Measurements from ENCODE around the gene OBSCN. TPM values are rescaled to one million over a fixed set of nuclear protein-coding genes. Genes with fewer than 3 reads are reported as not detected.

Gene OBSCN
- total RNA-seq, 1 experiment from 2014 or later: 10.5 TPM

DNA sequence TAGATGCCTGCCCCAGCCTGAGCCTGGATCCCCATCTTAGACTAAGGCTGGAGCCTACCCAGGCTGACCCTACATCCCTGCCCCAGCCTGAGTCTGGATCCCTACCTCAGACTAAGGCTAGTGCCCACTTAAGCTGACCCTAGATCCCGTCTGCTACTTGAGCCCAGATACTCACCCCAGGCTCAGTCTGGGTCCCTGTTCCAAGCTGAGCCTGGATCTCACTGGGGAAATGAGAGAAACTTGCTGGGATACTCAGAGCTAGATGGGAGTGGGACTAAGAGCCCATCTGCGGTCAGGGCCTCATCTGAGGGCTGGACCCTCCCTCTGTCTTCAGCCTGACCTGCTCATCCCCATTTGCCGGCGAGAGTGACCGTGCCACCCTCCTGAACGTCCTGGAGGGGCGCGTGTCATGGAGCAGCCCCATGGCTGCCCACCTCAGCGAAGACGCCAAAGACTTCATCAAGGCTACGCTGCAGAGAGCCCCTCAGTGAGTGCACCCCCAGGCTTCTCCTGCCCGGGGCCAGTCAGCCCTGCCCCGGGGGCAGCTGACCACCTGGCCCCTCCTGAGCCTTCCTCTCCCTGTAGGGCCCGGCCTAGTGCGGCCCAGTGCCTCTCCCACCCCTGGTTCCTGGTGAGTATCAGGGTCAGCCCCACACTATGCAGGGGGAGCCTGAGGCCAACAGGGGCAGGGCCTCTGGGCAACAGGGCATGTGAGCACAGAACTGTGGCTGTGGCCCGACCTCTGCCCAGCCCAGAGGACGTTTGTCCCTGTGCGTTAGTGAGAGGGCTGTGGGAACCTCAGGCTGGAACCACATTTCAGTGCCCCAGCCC is 162.0 kb downstream of the OBSCN start:
- no TSS peak for BruUV-seq (replicated peaks)
- in situ Hi-C loops (cut with HindIII; ENCODE audit: low pct_unique_long_range_greater_than_20kb, low sequenced_read_pairs) (no loop called here), intact Hi-C loops (cut with micrococcal nuclease; ENCODE audit: unreplicated experiment) (no loop called here)
- ATAC-seq (no peak), DNase-seq (ENCODE audit: low read depth, low spot score) (no peak)
- Histone ChIP-seq H3K4me3 (ENCODE audit: low read depth in 2 of 2, low read length in 2 of 2) (no peak overlapping the region), H3K36me3 (ENCODE audit: control insufficient read depth, insufficient read depth, low read length) (no peaks in the 10 kb centered on the region), H3K27ac (ENCODE audit: low read length) (no peak overlapping the region), H3K4me1 (ENCODE audit: control insufficient read depth, insufficient read depth, low read length) (peaks cover 14% of the 10 kb centered on the region), H3K9me3 (ENCODE audit: control insufficient read depth, insufficient read depth, low read depth, low read length) (no peaks in the 10 kb centered on the region), H3K27me3 (ENCODE audit: control insufficient read depth, insufficient read depth, low read length) (no peaks in the 10 kb centered on the region)
- ChIA-PET POLR2A (no interaction called here), CTCF (no interaction called here)
- no peak for TF ChIP-seq TCF7L2 (IDR thresholded peaks at IDR 0.05; ENCODE audit: low read depth, low read length)
- TF ChIP-seq, protein P1, sequence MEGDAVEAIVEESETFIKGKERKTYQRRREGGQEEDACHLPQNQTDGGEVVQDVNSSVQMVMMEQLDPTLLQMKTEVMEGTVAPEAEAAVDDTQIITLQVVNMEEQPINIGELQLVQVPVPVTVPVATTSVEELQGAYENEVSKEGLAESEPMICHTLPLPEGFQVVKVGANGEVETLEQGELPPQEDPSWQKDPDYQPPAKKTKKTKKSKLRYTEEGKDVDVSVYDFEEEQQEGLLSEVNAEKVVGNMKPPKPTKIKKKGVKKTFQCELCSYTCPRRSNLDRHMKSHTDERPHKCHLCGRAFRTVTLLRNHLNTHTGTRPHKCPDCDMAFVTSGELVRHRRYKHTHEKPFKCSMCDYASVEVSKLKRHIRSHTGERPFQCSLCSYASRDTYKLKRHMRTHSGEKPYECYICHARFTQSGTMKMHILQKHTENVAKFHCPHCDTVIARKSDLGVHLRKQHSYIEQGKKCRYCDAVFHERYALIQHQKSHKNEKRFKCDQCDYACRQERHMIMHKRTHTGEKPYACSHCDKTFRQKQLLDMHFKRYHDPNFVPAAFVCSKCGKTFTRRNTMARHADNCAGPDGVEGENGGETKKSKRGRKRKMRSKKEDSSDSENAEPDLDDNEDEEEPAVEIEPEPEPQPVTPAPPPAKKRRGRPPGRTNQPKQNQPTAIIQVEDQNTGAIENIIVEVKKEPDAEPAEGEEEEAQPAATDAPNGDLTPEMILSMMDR (IDR thresholded peaks at IDR 0.05): no peak
- no peak for TF ChIP-seq POLR2AphosphoS5 (IDR thresholded peaks at IDR 0.05; ENCODE audit: low read depth, low read length)
- TF ChIP-seq, protein P2, sequence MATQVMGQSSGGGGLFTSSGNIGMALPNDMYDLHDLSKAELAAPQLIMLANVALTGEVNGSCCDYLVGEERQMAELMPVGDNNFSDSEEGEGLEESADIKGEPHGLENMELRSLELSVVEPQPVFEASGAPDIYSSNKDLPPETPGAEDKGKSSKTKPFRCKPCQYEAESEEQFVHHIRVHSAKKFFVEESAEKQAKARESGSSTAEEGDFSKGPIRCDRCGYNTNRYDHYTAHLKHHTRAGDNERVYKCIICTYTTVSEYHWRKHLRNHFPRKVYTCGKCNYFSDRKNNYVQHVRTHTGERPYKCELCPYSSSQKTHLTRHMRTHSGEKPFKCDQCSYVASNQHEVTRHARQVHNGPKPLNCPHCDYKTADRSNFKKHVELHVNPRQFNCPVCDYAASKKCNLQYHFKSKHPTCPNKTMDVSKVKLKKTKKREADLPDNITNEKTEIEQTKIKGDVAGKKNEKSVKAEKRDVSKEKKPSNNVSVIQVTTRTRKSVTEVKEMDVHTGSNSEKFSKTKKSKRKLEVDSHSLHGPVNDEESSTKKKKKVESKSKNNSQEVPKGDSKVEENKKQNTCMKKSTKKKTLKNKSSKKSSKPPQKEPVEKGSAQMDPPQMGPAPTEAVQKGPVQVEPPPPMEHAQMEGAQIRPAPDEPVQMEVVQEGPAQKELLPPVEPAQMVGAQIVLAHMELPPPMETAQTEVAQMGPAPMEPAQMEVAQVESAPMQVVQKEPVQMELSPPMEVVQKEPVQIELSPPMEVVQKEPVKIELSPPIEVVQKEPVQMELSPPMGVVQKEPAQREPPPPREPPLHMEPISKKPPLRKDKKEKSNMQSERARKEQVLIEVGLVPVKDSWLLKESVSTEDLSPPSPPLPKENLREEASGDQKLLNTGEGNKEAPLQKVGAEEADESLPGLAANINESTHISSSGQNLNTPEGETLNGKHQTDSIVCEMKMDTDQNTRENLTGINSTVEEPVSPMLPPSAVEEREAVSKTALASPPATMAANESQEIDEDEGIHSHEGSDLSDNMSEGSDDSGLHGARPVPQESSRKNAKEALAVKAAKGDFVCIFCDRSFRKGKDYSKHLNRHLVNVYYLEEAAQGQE (IDR thresholded peaks at IDR 0.05; ENCODE audit: insufficient read depth in 1 of 2, low read depth in 2 of 2, low read length in 1 of 2): no peak
- no peak for TF ChIP-seq SIN3A (IDR thresholded peaks at IDR 0.05; ENCODE audit: borderline replicate concordance, insufficient read depth, low read depth, low read length)

DNA sequence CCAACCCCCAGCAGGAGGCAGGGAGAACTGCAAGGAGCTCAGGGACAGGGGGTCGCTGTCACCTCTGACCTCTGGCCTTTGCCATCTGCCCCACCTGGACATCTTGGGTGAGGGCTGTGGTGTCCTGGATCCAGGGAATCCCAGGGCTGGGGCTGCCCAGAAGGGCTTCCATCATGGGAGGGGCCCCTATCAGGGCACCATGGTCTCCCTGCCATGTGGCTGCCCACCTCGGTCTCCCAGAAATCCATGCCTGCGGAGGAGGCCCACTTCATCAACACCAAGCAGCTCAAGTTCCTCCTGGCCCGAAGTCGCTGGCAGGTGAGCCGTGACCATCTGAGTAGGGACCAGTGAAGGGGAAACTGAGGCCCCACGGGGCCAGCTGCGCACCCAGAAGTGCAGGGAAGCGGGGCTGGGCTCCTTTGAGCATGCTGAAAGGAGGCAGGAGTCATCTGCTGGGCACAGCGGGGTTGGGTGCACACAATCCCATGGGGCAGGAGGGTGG is 162.6 kb downstream of the OBSCN start:
- H3K27ac ChIP-seq (ENCODE audit: low read length): no peak overlapping the region
- H3K4me3 ChIP-seq (ENCODE audit: low read depth in 2 of 2, low read length in 2 of 2): no peak overlapping the region
- intact Hi-C loops (cut with micrococcal nuclease; ENCODE audit: unreplicated experiment) (no loop called here), in situ Hi-C loops (cut with HindIII; ENCODE audit: low pct_unique_long_range_greater_than_20kb, low sequenced_read_pairs) (no loop called here)
- TF ChIP-seq, protein P1 (IDR thresholded peaks at IDR 0.05): no peak
- H3K27me3 ChIP-seq (ENCODE audit: control insufficient read depth, insufficient read depth, low read length): no peaks in the 10 kb centered on the region
- H3K36me3 ChIP-seq (ENCODE audit: control insufficient read depth, insufficient read depth, low read length): no peaks in the 10 kb centered on the region
- POLR2A ChIA-PET: no interaction called here
- CTCF ChIA-PET: no interaction called here
- H3K4me1 ChIP-seq (ENCODE audit: control insufficient read depth, insufficient read depth, low read length): peaks cover 14% of the 10 kb centered on the region
- no peak for ATAC-seq
- BruUV-seq (replicated peaks): no TSS peak
- no peak for DNase-seq (ENCODE audit: low read depth, low spot score)
- no peaks in the 10 kb centered on the region for H3K9me3 ChIP-seq (ENCODE audit: control insufficient read depth, insufficient read depth, low read depth, low read length)
